ENCODE results near the gene UST. TPM values are rescaled to one million over a fixed set of nuclear protein-coding genes. Genes with fewer than 3 reads are reported as not detected.

Gene UST
- total RNA-seq, 1 donor: 13.0 TPM

DNA sequence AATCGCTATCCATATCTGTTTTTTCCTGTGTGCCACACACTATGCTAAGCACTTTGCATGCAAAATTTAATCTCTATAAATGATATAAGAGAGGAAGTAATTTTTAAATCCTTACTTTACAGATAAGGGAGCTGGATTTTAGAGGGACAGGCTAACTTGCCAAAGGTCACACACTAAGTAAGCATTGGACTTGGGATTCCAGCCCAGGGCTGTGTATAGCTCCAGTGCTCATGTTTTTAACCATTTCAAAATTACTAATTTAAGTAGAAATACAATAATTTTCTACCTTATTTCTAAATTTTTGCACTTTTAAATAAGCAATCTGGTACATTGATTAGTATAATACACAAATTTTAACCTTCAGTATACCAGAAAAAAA, 144.6 kb downstream of the UST start:
- TF ChIP-seq, protein P1, sequence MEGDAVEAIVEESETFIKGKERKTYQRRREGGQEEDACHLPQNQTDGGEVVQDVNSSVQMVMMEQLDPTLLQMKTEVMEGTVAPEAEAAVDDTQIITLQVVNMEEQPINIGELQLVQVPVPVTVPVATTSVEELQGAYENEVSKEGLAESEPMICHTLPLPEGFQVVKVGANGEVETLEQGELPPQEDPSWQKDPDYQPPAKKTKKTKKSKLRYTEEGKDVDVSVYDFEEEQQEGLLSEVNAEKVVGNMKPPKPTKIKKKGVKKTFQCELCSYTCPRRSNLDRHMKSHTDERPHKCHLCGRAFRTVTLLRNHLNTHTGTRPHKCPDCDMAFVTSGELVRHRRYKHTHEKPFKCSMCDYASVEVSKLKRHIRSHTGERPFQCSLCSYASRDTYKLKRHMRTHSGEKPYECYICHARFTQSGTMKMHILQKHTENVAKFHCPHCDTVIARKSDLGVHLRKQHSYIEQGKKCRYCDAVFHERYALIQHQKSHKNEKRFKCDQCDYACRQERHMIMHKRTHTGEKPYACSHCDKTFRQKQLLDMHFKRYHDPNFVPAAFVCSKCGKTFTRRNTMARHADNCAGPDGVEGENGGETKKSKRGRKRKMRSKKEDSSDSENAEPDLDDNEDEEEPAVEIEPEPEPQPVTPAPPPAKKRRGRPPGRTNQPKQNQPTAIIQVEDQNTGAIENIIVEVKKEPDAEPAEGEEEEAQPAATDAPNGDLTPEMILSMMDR (IDR thresholded peaks at IDR 0.05; ENCODE audit: insufficient read depth, low read depth, low read length): no peak
- no peak overlapping the region for H3K4me3 ChIP-seq (ENCODE audit: low read depth, low read length)
- no peak for DNase-seq (ENCODE audit: low read depth)

GRCh38 chr6:148892247-148892646, 145.4 kb downstream of the UST start:
- H3K4me3 ChIP-seq (ENCODE audit: low read depth, low read length): no peak overlapping the region
- DNase-seq (ENCODE audit: low read depth): no peak
- TF ChIP-seq, protein P1 (IDR thresholded peaks at IDR 0.05; ENCODE audit: insufficient read depth, low read depth, low read length): no peak

GRCh38 chr6:148893073-148893472, 146.2 kb downstream of the UST start:
- H3K4me3 ChIP-seq (ENCODE audit: low read depth, low read length): no peak overlapping the region
- TF ChIP-seq, protein P1 (IDR thresholded peaks at IDR 0.05; ENCODE audit: insufficient read depth, low read depth, low read length): no peak
- no peak for DNase-seq (ENCODE audit: low read depth)

DNA sequence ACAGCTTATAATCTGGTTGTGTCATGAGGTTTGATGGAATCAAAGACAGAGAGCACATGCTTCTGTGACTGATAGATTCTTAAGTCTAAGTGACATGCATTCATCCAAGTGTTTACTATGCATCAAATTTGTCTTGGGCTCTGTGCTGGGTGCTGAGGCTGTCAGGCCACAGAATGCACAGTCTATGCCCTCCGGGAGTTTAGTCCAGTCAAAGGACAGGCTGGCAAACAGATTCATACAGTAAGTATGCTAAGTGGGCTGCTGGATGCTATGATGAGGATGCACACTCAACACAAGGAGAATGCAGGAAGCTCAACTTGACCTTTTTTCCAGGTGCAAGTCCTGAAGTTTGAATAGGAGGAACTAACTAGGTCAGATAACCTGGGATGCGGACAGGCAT, 146.7 kb downstream of the UST start:
- TF ChIP-seq, protein P1 (IDR thresholded peaks at IDR 0.05; ENCODE audit: insufficient read depth, low read depth, low read length): no peak
- no peak for DNase-seq (ENCODE audit: low read depth)

GRCh38 chr6:148898376-148899014, 151.7 kb downstream of the UST start:
- peak; percentile 42 for DNase-seq (ENCODE audit: low read depth)
- TF ChIP-seq, protein P1 (IDR thresholded peaks at IDR 0.05; ENCODE audit: insufficient read depth, low read depth, low read length): no peak
- no peak overlapping the region for H3K4me3 ChIP-seq (ENCODE audit: low read depth, low read length)

More for the DNA sequence above, 146.7 kb downstream of the UST start:
- H3K4me3 ChIP-seq (ENCODE audit: low read depth, low read length): no peak overlapping the region

GRCh38 chr6:148904896-148905870, 158.4 kb downstream of the UST start:
- no peak overlapping the region for H3K4me3 ChIP-seq (ENCODE audit: low read depth, low read length)
- DNase-seq (ENCODE audit: low read depth): no peak
- TF ChIP-seq, protein P1 (IDR thresholded peaks at IDR 0.05; ENCODE audit: insufficient read depth, low read depth, low read length): no peak
